ENCODE data around the gene HMGCS2. TPM values are rescaled to one million over a fixed set of nuclear protein-coding genes. Genes with fewer than 3 reads are reported as not detected.

The HMGCS2 gene
- total and polyA plus RNA-seq, 10 of the 15 experiments (the other 5 are each of a cell fraction or from before 2014, with no cell fraction given) = 0.49 TPM; not detected in 9

GRCh38 chr1:119814288-119814687 is 45.6 kb upstream of the HMGCS2 start:
- 38% methylated on average over 1 of the region's 1 CpG for WGBS (ENCODE audit: insufficient coverage, insufficient replicate concordance, low lambda C conversion rate, missing lambda C conversion rate)
- in situ Hi-C loops (cut with MboI) (no loop called here), intact Hi-C loops (cut with micrococcal nuclease; ENCODE audit: unreplicated experiment) (no loop called here)
- H3K9ac ChIP-seq (ENCODE audit: control insufficient read depth, insufficient read depth, low read length) = no peak overlapping the region
- no peaks in the 10 kb centered on the region for H3K9me3 ChIP-seq (replicated peaks; ENCODE audit: control insufficient read depth, insufficient read depth, low read length)
- BruUV-seq (replicated peaks) = no TSS peak
- no peak overlapping the region for H3K4me3 ChIP-seq
- no peaks in the 10 kb centered on the region for H4K20me1 ChIP-seq (ENCODE audit: control insufficient read depth, insufficient read depth)
- no peak overlapping the region for H2AFZ ChIP-seq (ENCODE audit: control insufficient read depth, low read depth, low read length)
- SMC1A ChIA-PET (ENCODE audit: uncharacterized antibody, unreplicated experiment) = interaction anchor here (0.9 kb wide), 1 partner anchor 144 kb away, joined by 3 read pairs; no protein-coding TSS in a partner anchor
- no peak for DNase-seq (ENCODE audit: low read depth, low spot score)
- no peak for TF ChIP-seq POLR2AphosphoS5 (IDR thresholded peaks at IDR 0.05; ENCODE audit: low read length)
- no peak for TF ChIP-seq ZNF207 (IDR thresholded peaks at IDR 0.05; ENCODE audit: borderline replicate concordance)
- no peak for TF ChIP-seq ZNF622 (IDR thresholded peaks at IDR 0.05)
- no peak for TF ChIP-seq HSF1 (IDR thresholded peaks at IDR 0.05; ENCODE audit: low read depth, low read length)
- TF ChIP-seq IKZF2 (IDR thresholded peaks at IDR 0.05) = no peak
- TF ChIP-seq EED (IDR thresholded peaks at IDR 0.05; ENCODE audit: low read depth) = no peak
- no peak for TF ChIP-seq RFX5 (IDR thresholded peaks at IDR 0.05; ENCODE audit: low read depth, low read length)
- TF ChIP-seq KDM1A (IDR thresholded peaks at IDR 0.05; ENCODE audit: borderline replicate concordance) = no peak
- no peak for TF ChIP-seq SUPT20H (IDR thresholded peaks at IDR 0.05; ENCODE audit: borderline replicate concordance, control insufficient read depth, low read depth, low read length)
- FAIRE-seq = no peak
- H3K4me1 ChIP-seq (ENCODE audit: control insufficient read depth, insufficient read depth, low read length) = no peaks in the 10 kb centered on the region
- RAD21 ChIA-PET (ENCODE audit: unreplicated experiment) = no interaction called here
- H3K79me2 ChIP-seq (ENCODE audit: control insufficient read depth, insufficient read depth, low read length) = no peaks in the 10 kb centered on the region
- no peak overlapping the region for H3K27ac ChIP-seq (ENCODE audit: control insufficient read depth, insufficient read depth)
- no peaks in the 10 kb centered on the region for H3K36me3 ChIP-seq (ENCODE audit: control insufficient read depth in 2 of 2, insufficient read depth in 2 of 2, low read length in 1 of 2)
- no peaks in the 10 kb centered on the region; a peak in 1 of 4 replicates for H3K27me3 ChIP-seq (replicated peaks in 1 of 2; ENCODE audit: control insufficient read depth in 2 of 2, insufficient read depth in 2 of 2, low read length in 1 of 2)
- CTCF ChIA-PET = no interaction called here
- ATAC-seq = no peak
- no peak overlapping the region for H3K4me2 ChIP-seq (ENCODE audit: control insufficient read depth, insufficient read depth)
- POLR2A ChIA-PET = no interaction called here
